ENCODE results near the gene CLK4. TPM values are rescaled to one million over a fixed set of nuclear protein-coding genes. Genes with fewer than 3 reads are reported as not detected.
A peak's percentile ranks its signal among the peaks of the same experiment; 100 is the strongest.

The CLK4 gene
- total and polyA plus RNA-seq, 2 experiments from 2014 or later = 15.3 to 18.1 TPM

DNA sequence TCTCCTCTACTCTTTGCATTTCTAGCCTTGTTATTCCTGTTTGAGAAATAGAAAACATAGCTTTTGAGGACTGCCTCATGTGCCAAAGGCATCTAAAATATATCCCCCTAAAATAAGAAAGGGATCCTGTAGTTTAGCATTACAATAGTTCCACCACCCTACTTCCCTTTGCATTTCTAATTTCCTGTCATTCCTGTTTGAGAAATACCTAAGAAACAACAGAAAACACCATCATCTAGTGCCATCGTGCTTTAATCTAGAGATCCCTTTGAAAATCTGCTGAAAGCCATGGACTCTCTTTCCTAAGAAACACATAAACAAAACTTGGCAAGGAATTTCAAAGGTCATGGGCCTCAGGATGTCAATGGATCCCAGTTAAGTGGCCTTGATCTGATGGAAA lies 7.5 kb downstream of the CLK4 start:
- no peaks in the 10 kb centered on the region for H3K9me3 Mint-ChIP-seq
- Histone ChIP-seq H2AFZ (no peak overlapping the region), H3K9me2 (ENCODE audit: insufficient read depth) (no peaks in the 10 kb centered on the region), H3K27ac (ENCODE audit: low read depth) (peak overlapping the region; percentile 51; the same call in 1 of the 2 replicates), H3K79me2 (replicated peaks; ENCODE audit: insufficient read depth) (peaks cover 36% of the 10 kb centered on the region), H3K4me1 (ENCODE audit: insufficient read depth) (peaks cover 32% of the 10 kb centered on the region), H3F3A (replicated peaks; ENCODE audit: low read depth) (no peaks in the 10 kb centered on the region), H3K27me3 (ENCODE audit: insufficient read depth) (no peaks in the 10 kb centered on the region), H3K36me3 (ENCODE audit: insufficient read depth) (peaks cover 48% of the 10 kb centered on the region), H4K20me1 (replicated peaks; ENCODE audit: insufficient read depth) (peaks cover 5% of the 10 kb centered on the region), H3K4me3 (0 out of 2 replicates have a peak overlapping the region, but pooled peaks have one; percentile 9), H3K4me2 (peak overlapping the region; percentile 25)
- peaks cover 37% of the 10 kb centered on the region for H3K4me1 Mint-ChIP-seq
- H3K27me3 Mint-ChIP-seq (ENCODE audit: insufficient read depth, low read depth, poor library complexity) = no peaks in the 10 kb centered on the region
- TF ChIP-seq POLR2AphosphoS5 (IDR thresholded peaks at IDR 0.05; ENCODE audit: low read depth) (no peak), EZH2 (IDR thresholded peaks at IDR 0.05; ENCODE audit: low read depth, unreplicated experiment) (no peak), EZH2phosphoT487 (IDR thresholded peaks at IDR 0.05; ENCODE audit: unreplicated experiment) (no peak), ZNF462 (CRISPR knock-in tag; IDR thresholded peaks at IDR 0.05) (no peak), ZNF331 (CRISPR knock-in tag; IDR thresholded peaks at IDR 0.05; ENCODE audit: low read depth) (no peak), ZNF114 (CRISPR knock-in tag; IDR thresholded peaks at IDR 0.05) (no peak), CREB1 (CRISPR knock-in tag; IDR thresholded peaks at IDR 0.05; ENCODE audit: low read depth) (no peak), JUNB (IDR thresholded peaks at IDR 0.05; ENCODE audit: unreplicated experiment) (no peak), REST (IDR thresholded peaks at IDR 0.05; ENCODE audit: unreplicated experiment) (no peak)
- TF ChIP-seq, protein P1, sequence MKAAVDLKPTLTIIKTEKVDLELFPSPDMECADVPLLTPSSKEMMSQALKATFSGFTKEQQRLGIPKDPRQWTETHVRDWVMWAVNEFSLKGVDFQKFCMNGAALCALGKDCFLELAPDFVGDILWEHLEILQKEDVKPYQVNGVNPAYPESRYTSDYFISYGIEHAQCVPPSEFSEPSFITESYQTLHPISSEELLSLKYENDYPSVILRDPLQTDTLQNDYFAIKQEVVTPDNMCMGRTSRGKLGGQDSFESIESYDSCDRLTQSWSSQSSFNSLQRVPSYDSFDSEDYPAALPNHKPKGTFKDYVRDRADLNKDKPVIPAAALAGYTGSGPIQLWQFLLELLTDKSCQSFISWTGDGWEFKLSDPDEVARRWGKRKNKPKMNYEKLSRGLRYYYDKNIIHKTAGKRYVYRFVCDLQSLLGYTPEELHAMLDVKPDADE (IDR thresholded peaks at IDR 0.05) = no peak
- DNase-seq (ENCODE audit: low spot score) (peak; percentile 55), ATAC-seq (peak; percentile 50)
- H3K36me3 Mint-ChIP-seq (ENCODE audit: low read depth) = peaks cover 56% of the 10 kb centered on the region
- H3K4me3 Mint-ChIP-seq = peak overlapping the region; percentile 39
- peak overlapping the region; percentile 52 for H3K27ac Mint-ChIP-seq

Data from GM23338 (cell line).